Testis (tissue), 3 donors: ENCODE measurements around the gene SLC24A3. TPM values are rescaled to one million over a fixed set of nuclear protein-coding genes. Genes with fewer than 3 reads are reported as not detected.
"Not testable (repeated sequence)": the region's sequence is repeated elsewhere in the genome, so short reads cannot be mapped to it uniquely, and the experiment has no call there.

Source experiments
- DNase-seq: peaks from one replicate; pipeline ENCODE4 v3.0.0-alpha.2; 2019
- H3K27ac ChIP-seq, 2 donors: fragments of 200-600 bp; sonication (generic); one replicate each; pipeline ENCODE4 v1.5.1; 2019
- H3K27me3 ChIP-seq: fragments of 200-600 bp; sonication (generic); one replicate; pipeline ENCODE4 v1.5.1; 2019
- H3K36me3 ChIP-seq: fragments of 200-600 bp; sonication (generic); one replicate; pipeline ENCODE4 v1.5.1; 2017; ENCODE audit warnings: low read depth; ENCODE audit errors: missing control alignments
- H3K4me1 ChIP-seq: fragments of 200-600 bp; sonication (generic); one replicate; pipeline ENCODE4 v1.5.1; 2019
- H3K4me3 ChIP-seq, 2 donors: fragments of 200-600 bp; sonication (generic); one replicate each; pipeline ENCODE4 v1.5.1; 2017 to 2019
- H3K9me3 ChIP-seq: fragments of 200-600 bp; sonication (generic); one replicate; pipeline ENCODE4 v1.5.1; 2017
- POLR2A ChIP-seq: fragments of 450-650 bp; IDR thresholded peaks from one replicate; pipeline ENCODE4 v1.6.1; 2017; ENCODE audit warnings: antibody characterized with exemption, mild to moderate bottlenecking, moderate library complexity
- WGBS, 2 donors: methylation state at CpG; one replicate each; pipeline ENCODE4 v1.1.5; 2018; 5-methylcytosine and 5-hydroxymethylcytosine counted together
- intact Hi-C: fragments of 100-400 bp; cut with DNase I; formaldehyde crosslinking; loops from one replicate; pipeline ENCODE4 v1.15.1; 2023; ENCODE audit warnings: low total_unique reads
- polyA plus RNA-seq: library from polyadenylated mRNA; stranded (reverse); fragments of 350-450 nt; fragmentation: Illumina TruSeq; extraction: RNeasy Lipid Tissue Mini Kit (QIAGEN cat#74804); gene quantifications from one replicate; pipeline ENCODE4 v1.2.3, GENCODE V29; 2014; ENCODE audit warnings: low read depth, low replicate concordance; ENCODE audit not compliant: insufficient read depth
- total RNA-seq, 2 donors: library from RNA; depleted of rRNA; stranded (reverse); fragments of >200 nt; gene quantifications; one replicate each; pipeline ENCODE4 v1.2.3, GENCODE V29; 2016
- TF ChIP-seq, protein P1 (sequence below), 3 experiments: fragments of 450-650 bp in 2 of 3; fragments of 200-600 bp in 1 of 3; sonication (generic) in 1 of 3; IDR thresholded peaks; one replicate each; pipeline ENCODE4 v1.5.1; 2016 to 2019; ENCODE audit warnings: antibody characterized with exemption in 3 of 3, mild to moderate bottlenecking in 2 of 3, moderate library complexity in 1 of 3

The SLC24A3 gene
- total and polyA plus RNA-seq, 3 donors from 2014 or later, result 2.4 to 4.5 (median 3.8) TPM

- DNase-seq, result no peak
- intact Hi-C loops, result no loop called here
- no peak overlapping the region for H3K4me3 ChIP-seq
- no peak overlapping the region for H3K27ac ChIP-seq
- H3K27me3 ChIP-seq, result no peaks in the 10 kb centered on the region
- no peaks in the 10 kb centered on the region for H3K36me3 ChIP-seq
- H3K9me3 ChIP-seq, result no peaks in the 10 kb centered on the region
- no peaks in the 10 kb centered on the region for H3K4me1 ChIP-seq
- WGBS, 2 donors, result 86 to 90% methylated on average over 2 of the region's 2 CpGs
- TF ChIP-seq, protein P1, sequence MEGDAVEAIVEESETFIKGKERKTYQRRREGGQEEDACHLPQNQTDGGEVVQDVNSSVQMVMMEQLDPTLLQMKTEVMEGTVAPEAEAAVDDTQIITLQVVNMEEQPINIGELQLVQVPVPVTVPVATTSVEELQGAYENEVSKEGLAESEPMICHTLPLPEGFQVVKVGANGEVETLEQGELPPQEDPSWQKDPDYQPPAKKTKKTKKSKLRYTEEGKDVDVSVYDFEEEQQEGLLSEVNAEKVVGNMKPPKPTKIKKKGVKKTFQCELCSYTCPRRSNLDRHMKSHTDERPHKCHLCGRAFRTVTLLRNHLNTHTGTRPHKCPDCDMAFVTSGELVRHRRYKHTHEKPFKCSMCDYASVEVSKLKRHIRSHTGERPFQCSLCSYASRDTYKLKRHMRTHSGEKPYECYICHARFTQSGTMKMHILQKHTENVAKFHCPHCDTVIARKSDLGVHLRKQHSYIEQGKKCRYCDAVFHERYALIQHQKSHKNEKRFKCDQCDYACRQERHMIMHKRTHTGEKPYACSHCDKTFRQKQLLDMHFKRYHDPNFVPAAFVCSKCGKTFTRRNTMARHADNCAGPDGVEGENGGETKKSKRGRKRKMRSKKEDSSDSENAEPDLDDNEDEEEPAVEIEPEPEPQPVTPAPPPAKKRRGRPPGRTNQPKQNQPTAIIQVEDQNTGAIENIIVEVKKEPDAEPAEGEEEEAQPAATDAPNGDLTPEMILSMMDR (IDR thresholded peaks at IDR 0.05), result no peak
- no peak for TF ChIP-seq POLR2A
Measured at GRCh38 chr20:19748681-19749080, 536.2 kb downstream of the SLC24A3 start.

- H3K4me1 ChIP-seq, result no peaks in the 10 kb centered on the region
- H3K9me3 ChIP-seq, result no peaks in the 10 kb centered on the region
- no peak for DNase-seq
- 66 to 74% methylated on average over 3 of the region's 3 CpGs for WGBS, 2 donors
- no peaks in the 10 kb centered on the region for H3K27me3 ChIP-seq
- no peak overlapping the region for H3K4me3 ChIP-seq
- intact Hi-C loops, result no loop called here
- H3K27ac ChIP-seq, result no peak overlapping the region
- TF ChIP-seq POLR2A, result no peak
- TF ChIP-seq, protein P1 (IDR thresholded peaks at IDR 0.05), result no peak
- H3K36me3 ChIP-seq, result no peaks in the 10 kb centered on the region
Measured at GRCh38 chr20:19749618-19750071, 537.2 kb downstream of the SLC24A3 start.

DNA sequence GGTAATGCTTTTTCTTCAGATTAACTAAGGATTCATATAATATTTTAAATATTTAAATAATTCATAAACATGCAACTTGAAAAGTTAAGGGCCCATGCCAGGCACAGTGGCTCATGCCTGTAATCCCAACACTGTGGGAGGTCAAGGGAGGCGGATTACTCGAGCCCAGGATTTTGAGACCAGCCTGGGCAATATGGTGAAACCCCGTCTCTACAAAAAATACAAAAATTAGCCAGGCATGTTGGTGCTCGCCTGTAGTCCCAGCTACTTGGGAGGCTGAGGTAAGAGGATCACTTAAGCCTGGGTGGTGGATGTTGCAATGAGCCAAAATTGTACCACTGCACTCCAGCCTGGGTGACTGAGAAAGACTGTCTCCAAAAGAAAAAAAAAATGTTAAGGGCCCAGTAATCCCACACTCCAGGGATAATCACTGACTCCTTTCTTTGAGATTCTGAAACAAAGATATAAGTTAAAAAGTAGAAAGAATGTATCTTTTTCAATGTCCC, 537.7 kb downstream of the SLC24A3 start:
- TF ChIP-seq, protein P1 (IDR thresholded peaks at IDR 0.05), result no peak
- no peak for TF ChIP-seq POLR2A
- intact Hi-C loops, result no loop called here
- Histone ChIP-seq H3K4me1 (no peaks in the 10 kb centered on the region), H3K27ac (no peak overlapping the region), H3K27me3 (no peaks in the 10 kb centered on the region), H3K9me3 (no peaks in the 10 kb centered on the region), H3K36me3 (no peaks in the 10 kb centered on the region), H3K4me3 (no peak overlapping the region)
- DNase-seq, result no peak
- WGBS, 2 donors, result 73 to 84% methylated on average over 4 of the region's 4 CpGs

GRCh38 chr20:19750907-19751636, 538.6 kb downstream of the SLC24A3 start:
- no peaks in the 10 kb centered on the region for H3K36me3 ChIP-seq
- WGBS, 2 donors, result 72 to 76% methylated on average over 5 of the region's 5 CpGs
- TF ChIP-seq, protein P1 (IDR thresholded peaks at IDR 0.05), result no peak
- TF ChIP-seq POLR2A, result no peak
- no peak overlapping the region for H3K4me3 ChIP-seq
- no peak overlapping the region for H3K27ac ChIP-seq
- H3K4me1 ChIP-seq, result no peaks in the 10 kb centered on the region
- DNase-seq, result no peak
- intact Hi-C loops, result no loop called here
- no peaks in the 10 kb centered on the region for H3K27me3 ChIP-seq
- H3K9me3 ChIP-seq, result no peaks in the 10 kb centered on the region

GRCh38 chr20:19754201-19754600, 541.8 kb downstream of the SLC24A3 start:
- H3K36me3 ChIP-seq, DNase-seq, H3K9me3 ChIP-seq, intact Hi-C loops, H3K4me3 ChIP-seq, H3K27ac ChIP-seq, H3K27me3 ChIP-seq: not testable (repeated sequence)
- WGBS, 2 donors, result 97 to 98% methylated on average over 8 to 14 of the region's 14 CpGs
- peaks cover 14% of the 10 kb centered on the region for H3K4me1 ChIP-seq
